ENCODE results near the gene ADGRL1. TPM values are rescaled to one million over a fixed set of nuclear protein-coding genes. Genes with fewer than 3 reads are reported as not detected.
"Not testable (repeated sequence)": the region's sequence is repeated elsewhere in the genome, so short reads cannot be mapped to it uniquely, and the experiment has no call there.

ADGRL1 gene
- total and polyA plus RNA-seq, 10 of the 15 experiments (the other 5 are each of a cell fraction or from before 2014, with no cell fraction given): 0.05 to 4.8 (median 0.71) TPM

DNA sequence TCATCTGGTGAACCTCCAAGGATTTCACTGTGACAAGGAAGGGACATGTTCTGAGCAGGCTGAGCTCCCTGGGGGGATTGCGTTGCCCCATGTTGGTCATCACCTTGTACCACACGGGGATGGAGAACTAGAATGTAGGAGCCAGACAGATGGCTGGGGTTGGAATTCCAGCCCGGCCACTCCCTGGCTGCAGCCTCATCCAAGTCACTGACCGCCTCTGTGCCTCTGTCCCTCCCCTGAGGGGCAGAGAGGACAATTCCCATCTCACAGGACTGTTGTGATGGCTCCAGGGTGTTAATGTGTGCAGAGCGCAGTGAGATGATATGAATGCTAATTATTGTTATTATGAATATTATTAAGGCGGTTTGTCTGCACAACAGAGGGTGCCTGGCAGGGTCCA, 24.1 kb downstream of the ADGRL1 start (continued):
- no peak for TF ChIP-seq NR2F1 (conservative IDR thresholded peaks at IDR 0.05)
- no peak for TF ChIP-seq ATF2 (IDR thresholded peaks at IDR 0.05; ENCODE audit: low read length)
- TF ChIP-seq MEF2B (IDR thresholded peaks at IDR 0.05; ENCODE audit: partially characterized antibody, poor library complexity, severe bottlenecking): no peak
- TF ChIP-seq PAX5 (IDR thresholded peaks at IDR 0.05; ENCODE audit: borderline replicate concordance, low read depth, low read length): no peak
- TF ChIP-seq, protein P1, sequence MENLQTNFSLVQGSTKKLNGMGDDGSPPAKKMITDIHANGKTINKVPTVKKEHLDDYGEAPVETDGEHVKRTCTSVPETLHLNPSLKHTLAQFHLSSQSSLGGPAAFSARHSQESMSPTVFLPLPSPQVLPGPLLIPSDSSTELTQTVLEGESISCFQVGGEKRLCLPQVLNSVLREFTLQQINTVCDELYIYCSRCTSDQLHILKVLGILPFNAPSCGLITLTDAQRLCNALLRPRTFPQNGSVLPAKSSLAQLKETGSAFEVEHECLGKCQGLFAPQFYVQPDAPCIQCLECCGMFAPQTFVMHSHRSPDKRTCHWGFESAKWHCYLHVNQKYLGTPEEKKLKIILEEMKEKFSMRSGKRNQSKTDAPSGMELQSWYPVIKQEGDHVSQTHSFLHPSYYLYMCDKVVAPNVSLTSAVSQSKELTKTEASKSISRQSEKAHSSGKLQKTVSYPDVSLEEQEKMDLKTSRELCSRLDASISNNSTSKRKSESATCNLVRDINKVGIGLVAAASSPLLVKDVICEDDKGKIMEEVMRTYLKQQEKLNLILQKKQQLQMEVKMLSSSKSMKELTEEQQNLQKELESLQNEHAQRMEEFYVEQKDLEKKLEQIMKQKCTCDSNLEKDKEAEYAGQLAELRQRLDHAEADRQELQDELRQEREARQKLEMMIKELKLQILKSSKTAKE (IDR thresholded peaks at IDR 0.05; ENCODE audit: low read depth, poor library complexity, severe bottlenecking): no peak
- TF ChIP-seq FOS (IDR thresholded peaks at IDR 0.05; ENCODE audit: borderline replicate concordance, extremely low read depth, insufficient read length): no peak

DNA sequence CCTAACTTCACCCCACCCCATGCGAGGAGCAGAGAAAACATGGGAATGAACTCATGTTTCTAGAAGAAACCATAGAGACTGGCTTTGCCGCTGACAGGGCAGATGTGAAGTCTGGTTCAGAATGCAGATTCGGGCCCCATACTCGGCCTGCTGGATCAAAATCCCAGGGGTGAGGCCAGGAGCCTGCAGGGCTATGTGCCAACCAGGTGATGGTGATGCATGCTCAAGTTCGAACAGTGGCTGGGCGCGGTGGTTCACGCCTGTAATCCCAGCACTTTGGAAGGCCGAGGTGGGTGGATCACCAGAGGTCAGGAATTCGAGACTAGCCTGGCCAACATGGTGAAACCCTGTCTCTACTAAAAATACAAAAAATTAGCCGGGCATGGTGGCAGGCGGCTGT, 24.8 kb downstream of the ADGRL1 start:
- RAD21 ChIA-PET (ENCODE audit: unreplicated experiment); H3K36me3 ChIP-seq (ENCODE audit: control insufficient read depth in 2 of 2, insufficient read depth in 2 of 2, low read length in 1 of 2); H3K79me2 ChIP-seq (ENCODE audit: control insufficient read depth, insufficient read depth, low read length); FAIRE-seq; in situ Hi-C loops (cut with MboI); ATAC-seq; POLR2A ChIA-PET; H3K4me1 ChIP-seq (ENCODE audit: control insufficient read depth, insufficient read depth, low read length); H3K4me2 ChIP-seq (ENCODE audit: control insufficient read depth, insufficient read depth); DNase-seq (ENCODE audit: low read depth, low spot score); H2AFZ ChIP-seq (ENCODE audit: control insufficient read depth, low read depth, low read length); H3K9me3 ChIP-seq (replicated peaks; ENCODE audit: control insufficient read depth, insufficient read depth, low read length); SMC1A ChIA-PET (ENCODE audit: uncharacterized antibody, unreplicated experiment); CTCF ChIA-PET; H3K4me3 ChIP-seq; H3K27me3 ChIP-seq (replicated peaks in 1 of 2; ENCODE audit: control insufficient read depth in 2 of 2, insufficient read depth in 2 of 2, low read length in 1 of 2); H3K27ac ChIP-seq (ENCODE audit: control insufficient read depth, insufficient read depth); intact Hi-C loops (cut with micrococcal nuclease; ENCODE audit: unreplicated experiment); H4K20me1 ChIP-seq (ENCODE audit: control insufficient read depth, insufficient read depth); H3K9ac ChIP-seq (ENCODE audit: control insufficient read depth, insufficient read depth, low read length); BruUV-seq (replicated peaks): not testable (repeated sequence)
- WGBS (ENCODE audit: insufficient coverage, insufficient replicate concordance, low lambda C conversion rate, missing lambda C conversion rate): 49% methylated on average over 12 of the region's 12 CpGs

All from GM12878 (cell line).